Trophoblast cell (in vitro differentiated cells and primary cell): ENCODE measurements around the gene HDAC9.

ENCODE experiments used
- DNase-seq, 2 donors: peaks; one replicate each; pipeline ENCODE4 v3.0.0-alpha.2; 2016
- H2AFZ ChIP-seq: 2 replicates; pipeline ENCODE4 v1.6.1; 2013; ENCODE audit warnings: low read length, moderate library complexity, mild to moderate bottlenecking; ENCODE audit not compliant: insufficient read depth, poor library complexity
- H2AK5ac ChIP-seq: 2 replicates; pipeline ENCODE4 v1.6.1; 2013; ENCODE audit warnings: mild to moderate bottlenecking, low read length
- H2BK120ac ChIP-seq: 2 replicates; pipeline ENCODE4 v1.6.1; 2013; ENCODE audit warnings: low read length, mild to moderate bottlenecking, moderate library complexity; ENCODE audit not compliant: insufficient read depth, poor library complexity
- H2BK12ac ChIP-seq: 2 replicates; pipeline ENCODE4 v1.6.1; 2013; ENCODE audit warnings: mild to moderate bottlenecking, low read length, moderate library complexity
- H2BK5ac ChIP-seq: 2 replicates; pipeline ENCODE4 v1.6.1; 2013; ENCODE audit warnings: low read length, low read depth, moderate library complexity, mild to moderate bottlenecking; ENCODE audit not compliant: poor library complexity
- H3K14ac ChIP-seq: 2 replicates; pipeline ENCODE4 v1.6.1; 2013; ENCODE audit warnings: mild to moderate bottlenecking, low read length
- H3K18ac ChIP-seq: 2 replicates; pipeline ENCODE4 v1.6.1; 2013; ENCODE audit warnings: mild to moderate bottlenecking, low read length
- H3K23ac ChIP-seq: 2 replicates; pipeline ENCODE4 v1.6.1; 2013; ENCODE audit warnings: low read length
- H3K27ac ChIP-seq: 2 replicates; pipeline ENCODE4 v1.5.1; 2013; ENCODE audit warnings: low read depth, mild to moderate bottlenecking, inconsistent platforms, low read length, moderate library complexity
- H3K27me3 ChIP-seq: 2 replicates; pipeline ENCODE4 v1.6.1; 2013; ENCODE audit warnings: inconsistent platforms, mild to moderate bottlenecking, low read length, moderate library complexity; ENCODE audit not compliant: insufficient read depth
- H3K36me3 ChIP-seq, 2 experiments: 1 replicate in 1 of 2; 2 replicates in 1 of 2; pipeline ENCODE4 v1.6.1; 2013; ENCODE audit warnings: low read length in 2 of 2, mild to moderate bottlenecking in 2 of 2, moderate library complexity in 1 of 2; ENCODE audit not compliant: insufficient read depth in 2 of 2, control insufficient read depth in 1 of 2
- H3K4ac ChIP-seq: 2 replicates; pipeline ENCODE4 v1.6.1; 2013; ENCODE audit warnings: low read depth, mild to moderate bottlenecking, low read length, moderate library complexity
- H3K4me1 ChIP-seq, 2 experiments: 1 replicate in 1 of 2; 2 replicates in 1 of 2; pipeline ENCODE4 v1.6.1; 2013; ENCODE audit warnings: low read length in 2 of 2, mild to moderate bottlenecking in 2 of 2, moderate library complexity in 1 of 2; ENCODE audit not compliant: insufficient read depth in 2 of 2, control insufficient read depth in 1 of 2
- H3K4me2 ChIP-seq: 2 replicates; pipeline ENCODE4 v1.6.1; 2013; ENCODE audit warnings: inconsistent platforms, mild to moderate bottlenecking, low read length, moderate library complexity
- H3K4me3 ChIP-seq: 2 replicates; pipeline ENCODE4 v1.5.1; 2013; ENCODE audit warnings: mild to moderate bottlenecking, low read depth, low read length, inconsistent platforms
- H3K79me1 ChIP-seq: one replicate; pipeline ENCODE4 v1.6.1; 2013; ENCODE audit warnings: low read length
- H3K79me2 ChIP-seq: 2 replicates; pipeline ENCODE4 v1.6.1; 2013; ENCODE audit warnings: low read length, mild to moderate bottlenecking; ENCODE audit not compliant: control insufficient read depth, insufficient read depth, poor library complexity
- H3K9ac ChIP-seq: 2 replicates; pipeline ENCODE4 v1.6.1; 2013; ENCODE audit warnings: mild to moderate bottlenecking, low read length
- H3K9me3 ChIP-seq: 2 replicates; pipeline ENCODE4 v1.6.1; 2013; ENCODE audit warnings: low read depth, mild to moderate bottlenecking, control low read depth, inconsistent platforms, low read length; ENCODE audit not compliant: insufficient read depth
- H4K12ac ChIP-seq: 2 replicates; pipeline ENCODE4 v1.6.1; 2013; ENCODE audit warnings: low read depth, mild to moderate bottlenecking, low read length, moderate library complexity
- H4K8ac ChIP-seq: 2 replicates; pipeline ENCODE4 v1.6.1; 2013; ENCODE audit warnings: low read depth, mild to moderate bottlenecking, low read length, moderate library complexity
- H4K91ac ChIP-seq: one replicate; pipeline ENCODE4 v1.6.1; 2013; ENCODE audit warnings: low read depth, mild to moderate bottlenecking, low read length, moderate library complexity
- WGBS: extraction: QIAGEN DNeasy Blood & Tissue Kit; methylation state at CpG from one replicate; pipeline ENCODE4 v1.1.7; 2013; ENCODE audit warnings: missing lambda C conversion rate; ENCODE audit not compliant: insufficient read length, insufficient coverage; ENCODE audit errors: extremely low coverage; 5-methylcytosine and 5-hydroxymethylcytosine counted together

HDAC9 gene

DNA sequence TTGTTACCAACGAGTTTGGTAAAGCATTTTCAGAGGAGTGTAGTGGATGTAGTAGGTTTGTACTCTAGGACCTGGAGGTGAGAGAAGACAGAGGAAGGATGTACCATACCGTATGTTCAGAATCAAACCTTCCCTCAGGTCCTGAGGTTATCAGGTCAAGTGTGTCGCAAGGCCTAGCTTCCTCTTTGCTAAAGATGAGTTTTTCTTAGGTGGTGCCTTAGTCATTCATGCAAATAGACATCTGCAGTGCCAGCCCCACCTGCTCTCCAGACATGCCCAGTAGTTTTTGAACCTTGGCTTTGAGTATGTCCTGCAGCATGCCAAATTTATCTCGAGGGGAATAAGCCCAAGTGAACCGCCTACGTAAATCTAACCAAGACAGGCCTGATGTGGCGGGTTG is 71.3 kb downstream of the HDAC9 start:
- no peak overlapping the region for H3K4me3 ChIP-seq
- no peak overlapping the region for H2AK5ac ChIP-seq
- H3K79me2 ChIP-seq = no peaks in the 10 kb centered on the region
- no CpG with 5 or more reads among the region's 7 CpGs for WGBS
- no peak overlapping the region for H3K4me2 ChIP-seq
- no peak for DNase-seq
- H4K12ac ChIP-seq = no peak overlapping the region
- no peak overlapping the region for H2AFZ ChIP-seq
- H3K9me3 ChIP-seq = no peaks in the 10 kb centered on the region
- H3K27ac ChIP-seq = no peak overlapping the region
- H2BK5ac ChIP-seq = no peak overlapping the region
- no peaks in the 10 kb centered on the region for H3K36me3 ChIP-seq
- no peak overlapping the region for H2BK12ac ChIP-seq
- no peak overlapping the region for H2BK120ac ChIP-seq
- no peaks in the 10 kb centered on the region for H3K79me1 ChIP-seq
- no peak overlapping the region for H3K9ac ChIP-seq
- H3K18ac ChIP-seq = no peak overlapping the region
- no peak overlapping the region for H4K91ac ChIP-seq
- H4K8ac ChIP-seq = no peak overlapping the region
- no peaks in the 10 kb centered on the region for H3K27me3 ChIP-seq
- no peaks in the 10 kb centered on the region for H3K4me1 ChIP-seq
- H3K23ac ChIP-seq = no peak overlapping the region
- no peak overlapping the region for H3K4ac ChIP-seq
- H3K14ac ChIP-seq = no peak overlapping the region

DNA sequence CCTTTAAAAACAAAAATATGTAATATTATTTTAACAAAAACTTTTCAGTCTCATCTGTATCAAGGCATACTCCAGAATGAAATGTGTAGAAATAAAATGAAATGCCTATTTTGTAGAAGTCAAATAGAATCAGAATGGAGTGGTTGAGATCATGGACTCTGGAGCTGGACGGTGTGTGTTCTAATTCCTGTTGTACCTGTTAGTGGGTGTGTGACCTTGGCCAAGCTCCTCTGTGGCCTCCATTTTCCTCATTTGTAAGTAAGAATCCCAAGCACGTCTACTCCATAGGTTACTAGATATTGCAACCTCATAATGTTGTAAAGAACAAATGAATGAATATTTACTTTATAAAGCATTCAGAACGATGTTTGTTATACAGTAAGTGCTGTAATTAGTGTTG is 74.9 kb downstream of the HDAC9 start:
- no peak overlapping the region for H4K91ac ChIP-seq
- no peak overlapping the region for H3K18ac ChIP-seq
- peaks cover 4% of the 10 kb centered on the region for H3K9me3 ChIP-seq
- H4K8ac ChIP-seq = no peak overlapping the region
- H3K23ac ChIP-seq = no peak overlapping the region
- no peak overlapping the region for H2BK5ac ChIP-seq
- H3K14ac ChIP-seq = no peak overlapping the region
- no peak overlapping the region for H3K4me2 ChIP-seq
- H3K9ac ChIP-seq = no peak overlapping the region
- H3K4ac ChIP-seq = no peak overlapping the region
- no peaks in the 10 kb centered on the region for H3K36me3 ChIP-seq
- H3K79me1 ChIP-seq = no peaks in the 10 kb centered on the region
- H3K4me3 ChIP-seq = no peak overlapping the region
- no peak overlapping the region for H4K12ac ChIP-seq
- H3K27me3 ChIP-seq = no peaks in the 10 kb centered on the region
- no peaks in the 10 kb centered on the region for H3K4me1 ChIP-seq
- H3K27ac ChIP-seq = no peak overlapping the region
- no peak for DNase-seq
- WGBS = no CpG with 5 or more reads among the region's 3 CpGs
- H2BK120ac ChIP-seq = no peak overlapping the region
- H2AK5ac ChIP-seq = no peak overlapping the region
- H3K79me2 ChIP-seq = no peaks in the 10 kb centered on the region
- no peak overlapping the region for H2BK12ac ChIP-seq
- no peak overlapping the region for H2AFZ ChIP-seq

DNA sequence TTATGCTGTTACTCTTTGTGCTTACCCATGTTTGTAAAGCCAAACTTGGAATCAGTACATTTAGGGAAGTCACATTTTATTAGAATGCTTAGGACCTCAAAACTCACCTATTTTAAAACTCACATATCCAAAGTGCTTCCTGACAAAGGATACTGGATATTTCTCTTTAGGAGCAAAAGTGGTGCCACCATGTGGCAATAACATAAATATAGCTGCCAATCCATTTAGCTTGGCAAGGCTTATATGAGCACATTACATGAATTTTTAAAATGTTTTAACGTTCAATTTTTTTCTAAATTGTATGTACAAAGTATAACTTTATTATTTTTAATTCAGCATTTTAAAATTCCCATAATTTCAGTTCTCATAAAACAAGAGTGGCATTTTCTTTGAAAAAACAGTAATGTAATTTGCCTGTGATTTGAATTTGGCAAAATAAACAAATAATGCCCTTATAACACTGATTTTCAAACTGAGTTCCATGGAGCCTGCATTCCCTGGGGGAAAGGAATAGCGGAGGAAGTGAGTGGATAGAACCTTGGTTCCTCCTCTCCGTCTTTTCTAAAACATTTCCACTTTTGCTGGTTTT is 75.4 kb downstream of the HDAC9 start:
- H3K27me3 ChIP-seq = no peaks in the 10 kb centered on the region
- no peak overlapping the region for H3K4me2 ChIP-seq
- H2AFZ ChIP-seq = no peak overlapping the region
- H2AK5ac ChIP-seq = no peak overlapping the region
- WGBS = no CpG with 5 or more reads among the region's 3 CpGs
- no peak overlapping the region for H2BK5ac ChIP-seq
- no peaks in the 10 kb centered on the region for H3K4me1 ChIP-seq
- H4K8ac ChIP-seq = no peak overlapping the region
- H3K23ac ChIP-seq = no peak overlapping the region
- H3K79me1 ChIP-seq = no peaks in the 10 kb centered on the region
- H3K36me3 ChIP-seq = no peaks in the 10 kb centered on the region
- H3K4ac ChIP-seq = no peak overlapping the region
- H3K9me3 ChIP-seq = peaks cover 4% of the 10 kb centered on the region
- H2BK120ac ChIP-seq = no peak overlapping the region
- H4K91ac ChIP-seq = no peak overlapping the region
- H3K9ac ChIP-seq = no peak overlapping the region
- no peak overlapping the region for H3K27ac ChIP-seq
- H3K14ac ChIP-seq = no peak overlapping the region
- no peak for DNase-seq
- no peak overlapping the region for H4K12ac ChIP-seq
- no peak overlapping the region for H2BK12ac ChIP-seq
- no peaks in the 10 kb centered on the region for H3K79me2 ChIP-seq
- H3K18ac ChIP-seq = no peak overlapping the region
- no peak overlapping the region for H3K4me3 ChIP-seq

DNA sequence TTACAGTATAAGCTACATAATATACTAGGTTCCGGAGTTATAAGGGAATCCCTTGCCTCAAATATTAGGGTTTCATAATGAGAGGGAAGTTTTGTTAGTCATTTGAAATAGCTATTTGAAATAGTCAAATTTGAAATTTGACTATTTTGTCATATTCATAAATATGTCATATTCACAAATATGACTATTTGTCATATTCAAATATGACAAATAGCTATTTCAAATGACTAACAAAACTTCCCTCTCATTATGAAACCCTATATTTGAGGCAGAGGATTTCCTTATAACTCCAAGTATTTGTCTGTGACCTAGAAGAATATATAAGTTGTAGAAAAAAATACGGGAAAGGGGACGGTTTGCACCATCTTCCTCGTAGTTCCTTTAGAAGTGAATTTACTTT is 76.6 kb downstream of the HDAC9 start:
- H3K4me3 ChIP-seq = no peak overlapping the region
- no peak overlapping the region for H2BK12ac ChIP-seq
- peaks cover 4% of the 10 kb centered on the region for H3K9me3 ChIP-seq
- H3K4me2 ChIP-seq = no peak overlapping the region
- no peak overlapping the region for H3K14ac ChIP-seq
- no peaks in the 10 kb centered on the region for H3K4me1 ChIP-seq
- DNase-seq = no peak
- no peak overlapping the region for H4K12ac ChIP-seq
- H4K91ac ChIP-seq = no peak overlapping the region
- no peak overlapping the region for H2BK5ac ChIP-seq
- no peak overlapping the region for H2AFZ ChIP-seq
- H3K9ac ChIP-seq = no peak overlapping the region
- no peak overlapping the region for H3K18ac ChIP-seq
- no CpG with 5 or more reads among the region's 4 CpGs for WGBS
- no peaks in the 10 kb centered on the region for H3K27me3 ChIP-seq
- H3K79me1 ChIP-seq = no peaks in the 10 kb centered on the region
- H3K23ac ChIP-seq = no peak overlapping the region
- no peaks in the 10 kb centered on the region for H3K36me3 ChIP-seq
- H3K27ac ChIP-seq = no peak overlapping the region
- no peak overlapping the region for H2AK5ac ChIP-seq
- no peak overlapping the region for H2BK120ac ChIP-seq
- no peak overlapping the region for H3K4ac ChIP-seq
- no peak overlapping the region for H4K8ac ChIP-seq
- H3K79me2 ChIP-seq = no peaks in the 10 kb centered on the region
